ENCODE results near the gene FBP2. TPM values are rescaled to one million over a fixed set of nuclear protein-coding genes. Genes with fewer than 3 reads are reported as not detected.

FBP2 gene
- total and polyA plus RNA-seq, 10 of the 15 experiments (the other 5 are each of a cell fraction or from before 2014, with no cell fraction given) = 0.07 to 1.1 (median 0.12) TPM; not detected in 6

DNA sequence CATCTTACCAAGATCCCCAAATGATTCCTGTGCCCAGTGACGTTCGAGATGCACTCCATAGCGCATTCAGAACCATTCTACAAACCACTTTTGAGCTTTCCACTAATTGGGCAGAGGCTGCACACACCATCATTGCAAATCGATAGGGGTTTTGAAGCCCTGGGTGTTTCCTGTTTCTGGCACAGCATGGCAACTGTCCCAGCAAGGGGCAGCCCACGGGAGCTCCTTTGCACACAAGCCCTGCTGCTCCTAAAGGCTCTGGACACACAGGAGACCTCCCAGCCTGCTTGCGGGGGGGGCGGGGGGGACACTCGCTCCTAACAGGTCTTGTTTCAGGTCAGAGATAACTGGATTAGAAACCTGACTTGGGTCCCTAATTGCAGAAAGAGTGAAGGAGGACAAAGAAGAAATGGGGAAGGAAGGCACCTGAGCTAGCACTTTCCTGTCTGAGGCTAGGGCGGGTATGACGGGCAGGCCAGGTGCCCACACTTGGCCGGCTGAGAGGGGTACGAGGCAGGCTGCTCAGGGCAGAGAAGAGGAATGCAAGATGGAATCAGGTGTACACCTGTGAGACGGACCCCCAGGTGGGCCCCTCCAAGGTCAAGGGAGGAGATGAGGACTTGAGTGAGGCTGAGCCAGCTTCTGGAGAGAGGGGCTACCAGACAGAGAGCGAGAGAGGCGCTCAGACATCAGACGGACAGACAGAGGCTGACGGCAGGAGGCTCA lies 44.9 kb upstream of the FBP2 start (continued):
- no peak for TF ChIP-seq EP300 (IDR thresholded peaks at IDR 0.05; ENCODE audit: borderline replicate concordance in 1 of 2, control insufficient read depth in 1 of 2, low read depth in 2 of 2, low read length in 2 of 2)

DNA sequence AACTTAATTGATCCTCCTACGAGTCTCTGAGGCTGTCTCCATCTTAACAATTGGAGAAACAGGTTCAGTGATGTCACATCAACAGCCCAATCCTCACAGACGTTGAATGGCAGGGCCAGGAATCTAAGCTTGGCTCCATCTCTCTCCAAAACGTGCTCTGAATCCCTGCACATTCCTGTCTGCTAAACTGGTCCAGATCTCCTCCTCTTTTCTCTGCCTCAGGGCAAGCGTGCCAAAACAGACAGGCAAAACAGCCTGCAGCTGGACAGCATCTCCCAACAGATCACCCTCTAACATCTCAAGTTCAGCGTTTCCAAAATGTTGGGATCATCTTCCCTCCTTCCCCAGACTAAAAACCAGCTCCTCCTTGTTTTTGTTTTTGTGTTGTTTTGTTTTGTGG lies 39.1 kb upstream of the FBP2 start:
- H3K4me1 ChIP-seq (ENCODE audit: control insufficient read depth, insufficient read depth, low read length) = no peaks in the 10 kb centered on the region
- H3K9ac ChIP-seq (ENCODE audit: control insufficient read depth, insufficient read depth, low read length) = no peak overlapping the region
- SMC1A ChIA-PET (ENCODE audit: uncharacterized antibody, unreplicated experiment) = no interaction called here
- H3K79me2 ChIP-seq (ENCODE audit: control insufficient read depth, insufficient read depth, low read length) = no peaks in the 10 kb centered on the region
- ATAC-seq (no peak), FAIRE-seq (no peak), DNase-seq (ENCODE audit: low read depth, low spot score) (no peak)
- no peaks in the 10 kb centered on the region for H4K20me1 ChIP-seq (ENCODE audit: control insufficient read depth, insufficient read depth)
- no peak overlapping the region for H3K27ac ChIP-seq (ENCODE audit: control insufficient read depth, insufficient read depth)
- H3K27me3 ChIP-seq (replicated peaks in 1 of 2; ENCODE audit: control insufficient read depth in 2 of 2, insufficient read depth in 2 of 2, low read length in 1 of 2) = peaks cover 0 to 3% of the 10 kb centered on the region in 2 experiments; a peak in 2 of 4 replicates
- RAD21 ChIA-PET (ENCODE audit: unreplicated experiment) = no interaction called here
- H2AFZ ChIP-seq (ENCODE audit: control insufficient read depth, low read depth, low read length) = no peak overlapping the region
- CTCF ChIA-PET = interaction anchor here (0.9 to 2.1 kb wide), 2 partner anchors 10 to 103 kb away, joined by 3 to 5 read pairs; no protein-coding TSS in a partner anchor
- H3K36me3 ChIP-seq (ENCODE audit: control insufficient read depth in 2 of 2, insufficient read depth in 2 of 2, low read length in 1 of 2) = no peaks in the 10 kb centered on the region
- H3K4me2 ChIP-seq (ENCODE audit: control insufficient read depth, insufficient read depth) = no peak overlapping the region
- intact Hi-C loops (cut with micrococcal nuclease; ENCODE audit: unreplicated experiment) (no loop called here), in situ Hi-C loops (cut with MboI) (no loop called here)
- POLR2A ChIA-PET = no interaction called here
- WGBS (ENCODE audit: insufficient coverage, insufficient replicate concordance, low lambda C conversion rate, missing lambda C conversion rate) = 23% methylated on average over 5 of the region's 5 CpGs
- H3K9me3 ChIP-seq (replicated peaks; ENCODE audit: control insufficient read depth, insufficient read depth, low read length) = no peaks in the 10 kb centered on the region
- no peak overlapping the region for H3K4me3 ChIP-seq
- no TSS peak for BruUV-seq (replicated peaks)
- no peak for TF ChIP-seq RAD21 (IDR thresholded peaks at IDR 0.05; ENCODE audit: insufficient read depth, low read depth, low read length)
- TF ChIP-seq POLR2A (IDR thresholded peaks at IDR 0.05; ENCODE audit: low read depth, low read length) = no peak
- no peak for TF ChIP-seq BHLHE40 (IDR thresholded peaks at IDR 0.05; ENCODE audit: borderline replicate concordance in 1 of 2, low read depth in 2 of 2, low read length in 1 of 2)
- TF ChIP-seq SUPT20H (IDR thresholded peaks at IDR 0.05; ENCODE audit: borderline replicate concordance, control insufficient read depth, low read depth, low read length) = no peak
- no peak for TF ChIP-seq ZNF274 (IDR thresholded peaks at IDR 0.05; ENCODE audit: insufficient read depth, insufficient read length)
- TF ChIP-seq TARDBP (IDR thresholded peaks at IDR 0.05; ENCODE audit: borderline replicate concordance) = no peak
- TF ChIP-seq SMARCA5 (IDR thresholded peaks at IDR 0.05) = no peak
- TF ChIP-seq, protein P1, sequence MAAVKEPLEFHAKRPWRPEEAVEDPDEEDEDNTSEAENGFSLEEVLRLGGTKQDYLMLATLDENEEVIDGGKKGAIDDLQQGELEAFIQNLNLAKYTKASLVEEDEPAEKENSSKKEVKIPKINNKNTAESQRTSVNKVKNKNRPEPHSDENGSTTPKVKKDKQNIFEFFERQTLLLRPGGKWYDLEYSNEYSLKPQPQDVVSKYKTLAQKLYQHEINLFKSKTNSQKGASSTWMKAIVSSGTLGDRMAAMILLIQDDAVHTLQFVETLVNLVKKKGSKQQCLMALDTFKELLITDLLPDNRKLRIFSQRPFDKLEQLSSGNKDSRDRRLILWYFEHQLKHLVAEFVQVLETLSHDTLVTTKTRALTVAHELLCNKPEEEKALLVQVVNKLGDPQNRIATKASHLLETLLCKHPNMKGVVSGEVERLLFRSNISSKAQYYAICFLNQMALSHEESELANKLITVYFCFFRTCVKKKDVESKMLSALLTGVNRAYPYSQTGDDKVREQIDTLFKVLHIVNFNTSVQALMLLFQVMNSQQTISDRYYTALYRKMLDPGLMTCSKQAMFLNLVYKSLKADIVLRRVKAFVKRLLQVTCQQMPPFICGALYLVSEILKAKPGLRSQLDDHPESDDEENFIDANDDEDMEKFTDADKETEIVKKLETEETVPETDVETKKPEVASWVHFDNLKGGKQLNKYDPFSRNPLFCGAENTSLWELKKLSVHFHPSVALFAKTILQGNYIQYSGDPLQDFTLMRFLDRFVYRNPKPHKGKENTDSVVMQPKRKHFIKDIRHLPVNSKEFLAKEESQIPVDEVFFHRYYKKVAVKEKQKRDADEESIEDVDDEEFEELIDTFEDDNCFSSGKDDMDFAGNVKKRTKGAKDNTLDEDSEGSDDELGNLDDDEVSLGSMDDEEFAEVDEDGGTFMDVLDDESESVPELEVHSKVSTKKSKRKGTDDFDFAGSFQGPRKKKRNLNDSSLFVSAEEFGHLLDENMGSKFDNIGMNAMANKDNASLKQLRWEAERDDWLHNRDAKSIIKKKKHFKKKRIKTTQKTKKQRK (IDR thresholded peaks at IDR 0.05; ENCODE audit: low read depth, low read length) = no peak
- no peak for TF ChIP-seq BMI1 (IDR thresholded peaks at IDR 0.05; ENCODE audit: borderline replicate concordance)
- TF ChIP-seq, protein P2, sequence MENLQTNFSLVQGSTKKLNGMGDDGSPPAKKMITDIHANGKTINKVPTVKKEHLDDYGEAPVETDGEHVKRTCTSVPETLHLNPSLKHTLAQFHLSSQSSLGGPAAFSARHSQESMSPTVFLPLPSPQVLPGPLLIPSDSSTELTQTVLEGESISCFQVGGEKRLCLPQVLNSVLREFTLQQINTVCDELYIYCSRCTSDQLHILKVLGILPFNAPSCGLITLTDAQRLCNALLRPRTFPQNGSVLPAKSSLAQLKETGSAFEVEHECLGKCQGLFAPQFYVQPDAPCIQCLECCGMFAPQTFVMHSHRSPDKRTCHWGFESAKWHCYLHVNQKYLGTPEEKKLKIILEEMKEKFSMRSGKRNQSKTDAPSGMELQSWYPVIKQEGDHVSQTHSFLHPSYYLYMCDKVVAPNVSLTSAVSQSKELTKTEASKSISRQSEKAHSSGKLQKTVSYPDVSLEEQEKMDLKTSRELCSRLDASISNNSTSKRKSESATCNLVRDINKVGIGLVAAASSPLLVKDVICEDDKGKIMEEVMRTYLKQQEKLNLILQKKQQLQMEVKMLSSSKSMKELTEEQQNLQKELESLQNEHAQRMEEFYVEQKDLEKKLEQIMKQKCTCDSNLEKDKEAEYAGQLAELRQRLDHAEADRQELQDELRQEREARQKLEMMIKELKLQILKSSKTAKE (IDR thresholded peaks at IDR 0.05; ENCODE audit: low read depth, poor library complexity, severe bottlenecking) = no peak
- no peak for TF ChIP-seq KAT2A (conservative IDR thresholded peaks at IDR 0.05; ENCODE audit: control insufficient read depth, low read depth, low read length)
- no peak for TF ChIP-seq LARP7 (IDR thresholded peaks at IDR 0.05)
- TF ChIP-seq KDM1A (IDR thresholded peaks at IDR 0.05; ENCODE audit: borderline replicate concordance) = no peak
- no peak for TF ChIP-seq BRCA1 (IDR thresholded peaks at IDR 0.05; ENCODE audit: low read depth, low read length)
- TF ChIP-seq MEF2B (IDR thresholded peaks at IDR 0.05; ENCODE audit: partially characterized antibody, poor library complexity, severe bottlenecking) = no peak
- TF ChIP-seq, protein P3, sequence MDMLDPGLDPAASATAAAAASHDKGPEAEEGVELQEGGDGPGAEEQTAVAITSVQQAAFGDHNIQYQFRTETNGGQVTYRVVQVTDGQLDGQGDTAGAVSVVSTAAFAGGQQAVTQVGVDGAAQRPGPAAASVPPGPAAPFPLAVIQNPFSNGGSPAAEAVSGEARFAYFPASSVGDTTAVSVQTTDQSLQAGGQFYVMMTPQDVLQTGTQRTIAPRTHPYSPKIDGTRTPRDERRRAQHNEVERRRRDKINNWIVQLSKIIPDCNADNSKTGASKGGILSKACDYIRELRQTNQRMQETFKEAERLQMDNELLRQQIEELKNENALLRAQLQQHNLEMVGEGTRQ (IDR thresholded peaks at IDR 0.05; ENCODE audit: borderline replicate concordance, low read depth, low read length) = no peak
